HG03159 (cell line): Measurements from ENCODE around the gene CLEC16A.

Source experiments
- ATAC-seq: cut with Tn5 transposase; IDR thresholded peaks from one replicate; pipeline ENCODE4 v1.9.1; 2021; ENCODE audit warnings: mild to moderate bottlenecking, moderate library complexity; ENCODE audit not compliant: unreplicated experiment

Gene CLEC16A

DNA sequence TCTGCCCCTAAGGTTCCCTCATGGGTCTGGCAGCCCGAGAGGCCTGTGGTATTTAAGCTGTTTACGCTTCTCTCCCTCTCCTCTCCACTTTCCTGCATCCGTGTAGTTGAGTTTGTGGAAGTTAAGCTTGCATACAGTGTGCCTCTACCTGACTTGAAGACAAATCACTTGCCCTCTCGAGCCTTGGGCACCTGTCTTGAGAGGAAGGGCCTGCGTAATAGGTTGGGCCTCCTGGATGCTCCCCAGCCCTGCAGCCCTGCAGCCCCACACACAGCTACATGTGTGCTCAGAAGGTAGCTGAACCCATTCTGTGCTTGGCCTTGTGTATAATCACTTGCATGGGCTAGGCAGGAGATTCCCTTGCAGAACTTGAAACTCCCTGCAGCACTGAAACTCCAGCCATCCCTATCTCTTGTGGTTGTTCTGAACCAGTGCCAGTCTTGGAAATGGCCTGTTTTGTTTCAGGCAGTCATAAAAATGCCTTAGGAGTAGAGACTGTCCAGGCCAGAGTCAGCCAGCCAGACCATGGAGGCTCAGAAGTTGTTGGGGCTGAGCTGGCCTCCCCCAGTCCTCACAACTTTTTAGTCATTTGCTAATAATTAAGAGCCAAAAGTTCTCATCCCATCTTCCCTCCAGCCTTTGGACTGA lies 134.6 kb downstream of the CLEC16A start:
- ATAC-seq = no peak

GRCh38 chr16:11079652-11080187 lies 135.4 kb downstream of the CLEC16A start:
- no peak for ATAC-seq

DNA sequence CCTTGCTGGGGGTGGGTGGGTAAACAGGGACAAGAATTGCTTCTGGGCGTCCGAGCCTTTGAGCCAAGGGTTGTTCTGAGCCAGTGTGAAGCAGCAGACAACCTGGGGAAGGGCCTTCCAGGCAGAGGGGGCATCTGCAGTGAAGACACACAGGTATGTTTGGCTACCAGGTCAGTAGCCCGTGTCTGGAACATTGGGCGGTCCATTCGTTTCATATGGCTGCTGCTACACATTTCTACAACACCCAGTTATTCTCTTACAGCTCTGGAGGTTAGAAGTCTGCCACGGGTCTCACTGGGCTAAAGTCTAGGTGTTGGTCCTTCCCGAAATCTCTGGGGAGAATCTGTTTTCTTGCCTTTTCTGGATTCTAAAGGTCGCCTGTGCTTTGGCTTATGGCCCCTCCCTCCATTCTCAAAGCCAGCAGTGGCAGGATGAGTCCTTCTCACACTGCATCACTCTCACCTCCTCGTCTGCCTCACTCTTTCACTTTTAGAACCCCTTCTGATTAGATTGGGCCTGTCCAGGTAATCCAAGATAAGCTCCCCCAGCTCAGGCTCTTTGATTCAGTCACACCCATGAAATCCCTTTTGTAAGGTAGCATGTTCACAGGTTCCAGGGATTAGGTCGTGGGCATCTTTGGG lies 136.1 kb downstream of the CLEC16A start:
- no peak for ATAC-seq

GRCh38 chr16:11080999-11081630 lies 136.8 kb downstream of the CLEC16A start:
- ATAC-seq = no peak

DNA sequence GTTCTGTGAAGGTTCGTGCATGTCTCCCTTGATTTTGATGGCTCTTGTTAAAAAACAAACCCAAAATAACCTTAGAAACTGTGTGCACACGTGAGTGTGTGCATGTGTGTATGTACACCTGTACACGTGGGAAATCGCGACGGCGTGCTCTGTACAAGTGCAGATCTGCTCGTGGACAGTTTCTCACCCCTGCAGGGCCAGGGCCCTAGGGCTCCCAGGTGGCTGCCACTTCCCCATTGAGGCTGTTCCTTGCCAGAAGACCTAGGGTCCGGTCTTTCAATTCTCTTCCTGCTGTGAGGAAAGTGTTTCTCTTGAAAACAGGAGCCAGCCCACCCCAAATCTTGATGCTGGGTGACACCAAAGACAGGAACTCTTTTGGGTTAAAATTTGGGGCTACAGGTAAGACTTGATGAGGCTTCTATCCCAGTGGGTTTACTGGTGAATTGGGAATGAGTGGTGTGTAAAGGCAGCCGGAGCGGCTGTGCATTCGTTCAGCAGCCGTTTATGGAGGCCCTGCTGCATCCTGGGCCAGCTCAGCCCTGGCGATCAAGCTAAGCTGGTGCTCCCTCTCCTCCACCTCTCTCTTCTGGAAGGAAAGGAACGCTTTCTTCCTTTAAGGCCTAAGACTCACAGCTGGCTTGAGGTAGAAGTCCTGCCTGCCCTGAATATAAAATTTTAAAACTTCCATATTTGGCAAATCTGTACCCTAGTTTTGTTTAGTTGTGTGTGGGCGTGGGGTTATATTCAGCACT lies 137.9 kb downstream of the CLEC16A start:
- no peak for ATAC-seq

- ATAC-seq = no peak
Observed at GRCh38 chr16:11082860-11083388, 138.6 kb downstream of the CLEC16A start.

GRCh38 chr16:11084484-11084875 lies 140.1 kb downstream of the CLEC16A start:
- ATAC-seq = no peak

GRCh38 chr16:11084876-11085485 lies 140.6 kb downstream of the CLEC16A start:
- ATAC-seq = no peak

DNA sequence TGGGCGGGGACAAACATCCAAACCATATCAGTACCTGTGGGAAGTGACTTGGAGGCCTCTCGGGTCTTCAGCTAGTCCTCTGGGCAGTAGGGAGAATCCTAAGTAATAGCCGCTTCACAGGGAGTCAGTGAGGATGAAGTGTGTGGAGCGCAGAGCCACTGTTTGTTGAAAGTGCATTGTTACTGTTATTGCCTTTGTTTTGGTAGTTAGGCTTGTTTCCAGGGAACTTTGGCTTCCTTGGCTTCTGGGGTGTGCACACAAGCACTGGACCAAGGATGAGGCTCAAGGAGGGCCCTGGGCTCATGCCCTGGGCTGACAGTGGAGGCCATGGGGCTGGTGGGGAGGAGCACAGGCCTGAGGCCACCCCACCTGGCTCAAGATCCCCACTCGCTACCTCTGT lies 141.6 kb downstream of the CLEC16A start:
- ATAC-seq = no peak

GRCh38 chr16:11087691-11088073 lies 143.3 kb downstream of the CLEC16A start:
- ATAC-seq = no peak

- ATAC-seq = no peak
Observed at GRCh38 chr16:11088074-11088730, 143.8 kb downstream of the CLEC16A start.

DNA sequence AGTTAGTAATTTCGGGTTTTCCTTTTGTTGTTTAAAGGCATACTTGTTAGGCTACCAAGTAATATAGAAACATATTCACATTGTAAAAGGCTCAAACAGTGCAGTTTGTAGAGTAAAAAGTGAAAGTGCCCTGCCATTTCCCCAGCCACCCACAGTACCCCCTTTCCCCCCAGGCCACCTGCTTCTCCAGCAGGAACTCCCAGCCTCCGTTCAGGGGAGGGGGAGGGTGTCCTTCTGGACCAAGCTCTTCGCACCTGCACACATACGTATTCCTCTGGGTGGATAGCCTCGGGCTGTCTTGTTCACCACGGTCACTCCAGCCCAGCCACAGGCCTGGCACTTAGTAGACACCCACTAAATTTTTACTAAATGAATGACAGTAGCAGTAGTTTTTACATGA lies 144.5 kb downstream of the CLEC16A start:
- ATAC-seq = no peak

- no peak for ATAC-seq
Observed at GRCh38 chr16:11089504-11090124, 145.2 kb downstream of the CLEC16A start.

DNA sequence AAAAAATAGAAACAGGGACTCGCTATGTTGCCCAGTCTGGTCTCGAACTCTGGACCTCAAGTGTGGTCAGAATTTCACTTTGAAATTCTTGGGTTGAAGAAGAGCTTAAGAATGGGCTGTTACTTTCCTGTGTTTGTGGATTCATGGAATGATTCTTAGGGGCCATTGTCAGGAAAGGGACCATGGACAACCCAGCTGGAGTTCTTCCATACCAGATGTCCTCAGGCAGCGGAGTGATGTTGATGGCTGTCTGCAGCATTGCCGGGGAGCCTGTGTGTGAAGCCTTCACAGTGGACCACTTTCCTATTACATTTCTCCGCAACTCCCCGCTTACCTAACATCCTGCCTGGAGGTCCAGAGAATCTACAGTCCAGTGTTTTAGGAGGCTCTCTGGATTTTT lies 145.9 kb downstream of the CLEC16A start:
- no peak for ATAC-seq

- ATAC-seq = no peak
Observed at GRCh38 chr16:11091021-11091785, 146.8 kb downstream of the CLEC16A start.

GRCh38 chr16:11092788-11093571 lies 148.6 kb downstream of the CLEC16A start:
- ATAC-seq = no peak

GRCh38 chr16:11093572-11094074 lies 149.3 kb downstream of the CLEC16A start:
- no peak for ATAC-seq
